Skeletal muscle tissue (tissue), 4 donors: ENCODE measurements around the gene GGTA1. TPM values are rescaled to one million over a fixed set of nuclear protein-coding genes. Genes with fewer than 3 reads are reported as not detected.
A peak's percentile ranks its signal among the peaks of the same experiment; 100 is the strongest.

Experiments used
- H3K27ac ChIP-seq: one replicate; pipeline ENCODE4 v1.7.0; 2013; ENCODE audit warnings: mild to moderate bottlenecking, low read depth, low read length, inconsistent platforms
- H3K27me3 ChIP-seq, 3 donors: one replicate each; pipeline ENCODE4 v1.7.0; 2013; ENCODE audit warnings: low read length in 3 of 3; ENCODE audit not compliant: control insufficient read depth in 3 of 3, insufficient read depth in 3 of 3
- H3K36me3 ChIP-seq, 3 donors: one replicate each; pipeline ENCODE4 v1.7.0; 2013; ENCODE audit warnings: low read length in 3 of 3; ENCODE audit not compliant: control insufficient read depth in 3 of 3, insufficient read depth in 3 of 3
- H3K4me1 ChIP-seq, 3 donors: one replicate each; pipeline ENCODE4 v1.7.0; 2013; ENCODE audit warnings: low read length in 3 of 3, mild to moderate bottlenecking in 3 of 3; ENCODE audit not compliant: control insufficient read depth in 3 of 3, insufficient read depth in 3 of 3
- H3K4me3 ChIP-seq, 3 donors: one replicate each; pipeline ENCODE4 v1.7.0; 2013; ENCODE audit warnings: low read length in 3 of 3
- H3K9ac ChIP-seq, 3 donors: one replicate each; pipeline ENCODE4 v1.7.0; 2013; ENCODE audit warnings: low read length in 3 of 3, mild to moderate bottlenecking in 3 of 3, moderate library complexity in 2 of 3, low read depth in 1 of 3
- H3K9me3 ChIP-seq, 3 donors: one replicate each; pipeline ENCODE4 v1.7.0; 2013; ENCODE audit warnings: low read length in 3 of 3; ENCODE audit not compliant: control insufficient read depth in 3 of 3
- total RNA-seq: library from RNA; depleted of rRNA; stranded (reverse); fragments of >200 nt; gene quantifications from one replicate; pipeline ENCODE4 v1.2.3, GENCODE V29; 2014
- donor health status: Osteomylitis.

Gene GGTA1
- total RNA-seq, 1 donor from 2014 or later, result 6.3 TPM

GRCh38 chr9:121505903-121506735 lies 6.5 kb upstream of the GGTA1 start:
- Histone ChIP-seq H3K9me3 (no peaks in the 10 kb centered on the region), H3K27ac (no peak overlapping the region), H3K36me3 (no peaks in the 10 kb centered on the region), H3K4me3 (no peak overlapping the region), H3K27me3 (peaks cover 0 to 10% (median 4%) of the 10 kb centered on the region in 3 donors), H3K4me1 (peaks cover 0 to 7% (median 7%) of the 10 kb centered on the region in 3 donors), H3K9ac (no peak overlapping the region)

- Histone ChIP-seq H3K4me1 (peaks cover 14 to 19% (median 15%) of the 10 kb centered on the region in 3 donors), H3K36me3 (no peaks in the 10 kb centered on the region), H3K9ac (no peak overlapping the region), H3K4me3 (no peak overlapping the region), H3K27me3 (peaks cover 0 to 29% (median 19%) of the 10 kb centered on the region in 3 donors), H3K27ac (no peak overlapping the region), H3K9me3 (no peaks in the 10 kb centered on the region)
These were observed 3.8 kb upstream of the GGTA1 start for GRCh38 chr9:121503444-121503843.

DNA sequence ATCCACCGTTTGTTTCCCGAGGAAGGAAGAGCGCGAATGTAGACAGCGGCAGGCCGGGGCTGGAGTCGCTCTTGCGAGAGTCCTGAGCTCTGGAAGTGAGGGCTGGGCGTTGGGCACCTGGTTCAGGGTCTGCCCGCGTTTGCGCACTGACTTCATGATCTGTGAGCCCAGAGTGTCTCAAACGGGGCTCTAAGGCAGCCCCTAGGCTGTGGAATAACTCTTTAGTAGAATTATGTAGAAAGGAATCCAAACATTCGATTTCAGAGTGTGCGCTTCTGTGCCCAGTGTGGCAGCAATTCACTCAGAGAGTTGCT lies 478 bp upstream of the GGTA1 start:
- Histone ChIP-seq H3K36me3 (no peaks in the 10 kb centered on the region), H3K4me1 (peaks cover 14 to 30% (median 18%) of the 10 kb centered on the region in 3 donors), H3K9me3 (no peaks in the 10 kb centered on the region), H3K9ac (peak overlapping the region; percentile 57 to 79 (median 74)), H3K4me3 (peak overlapping the region; percentile 73 to 78 (median 75)), H3K27me3 (peaks cover 0 to 30% (median 28%) of the 10 kb centered on the region in 3 donors), H3K27ac (peak overlapping the region; percentile 60)

GRCh38 chr9:121499177-121499426 lies 542 bp downstream of the GGTA1 start:
- H3K36me3 ChIP-seq, result no peaks in the 10 kb centered on the region

GRCh38 chr9:121498487-121499176 lies 1.0 kb downstream of the GGTA1 start:
- peak overlapping the region; percentile 60 for H3K27ac ChIP-seq
- peak overlapping the region in 2 of 3 donors; percentile 74 to 79 for H3K9ac ChIP-seq
- peak overlapping the region; percentile 63 to 78 (median 73) for H3K4me3 ChIP-seq
- peaks cover 0 to 30% (median 28%) of the 10 kb centered on the region in 3 donors for H3K27me3 ChIP-seq
- peaks cover 14 to 32% (median 18%) of the 10 kb centered on the region in 3 donors for H3K4me1 ChIP-seq
- no peaks in the 10 kb centered on the region for H3K9me3 ChIP-seq
- H3K36me3 ChIP-seq, result no peaks in the 10 kb centered on the region

More at GRCh38 chr9:121499177-121499426, 542 bp downstream of the GGTA1 start:
- H3K27ac ChIP-seq, result peak overlapping the region; percentile 60
- no peaks in the 10 kb centered on the region for H3K9me3 ChIP-seq
- H3K4me3 ChIP-seq, result peak overlapping the region; percentile 63 to 78 (median 73)
- H3K9ac ChIP-seq, result peak overlapping the region in 2 of 3 donors; percentile 74 to 79
- H3K27me3 ChIP-seq, result peaks cover 0 to 30% (median 28%) of the 10 kb centered on the region in 3 donors
- H3K4me1 ChIP-seq, result peaks cover 14 to 30% (median 18%) of the 10 kb centered on the region in 3 donors

- Histone ChIP-seq H3K9me3 (no peaks in the 10 kb centered on the region), H3K4me1 (peaks cover 16 to 32% (median 18%) of the 10 kb centered on the region in 3 donors), H3K27me3 (peaks cover 0 to 28% (median 25%) of the 10 kb centered on the region in 3 donors), H3K36me3 (no peaks in the 10 kb centered on the region), H3K4me3 (peak overlapping the region; percentile 63 to 78 (median 73)), H3K27ac (no peak overlapping the region), H3K9ac (peak overlapping the region in 2 of 3 donors; percentile 58 to 79)
These were observed 1.5 kb downstream of the GGTA1 start for GRCh38 chr9:121498150-121498486.

DNA sequence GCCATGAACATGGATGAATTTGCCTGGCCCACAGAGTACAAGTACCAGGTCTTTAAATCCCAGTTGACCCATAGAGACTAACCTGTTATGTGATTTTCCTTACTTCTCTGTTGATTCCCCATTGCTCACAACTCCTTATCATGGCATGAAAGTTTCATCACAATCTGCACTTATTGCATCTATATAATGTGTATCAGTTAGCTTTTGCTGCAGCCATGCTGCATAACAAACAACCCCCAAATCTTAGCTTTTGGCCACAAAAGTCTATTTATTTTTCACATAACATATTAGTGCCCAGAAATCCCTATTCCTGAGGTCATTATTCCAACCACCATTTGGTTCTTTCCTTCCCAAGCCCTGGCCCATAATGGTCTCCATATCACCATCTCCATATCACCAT lies 3.7 kb downstream of the GGTA1 start:
- Histone ChIP-seq H3K27ac (no peak overlapping the region), H3K27me3 (peaks cover 0 to 24% (median 23%) of the 10 kb centered on the region in 3 donors), H3K4me3 (no peak overlapping the region), H3K9ac (no peak overlapping the region), H3K4me1 (peaks cover 17 to 32% (median 18%) of the 10 kb centered on the region in 3 donors), H3K36me3 (no peaks in the 10 kb centered on the region), H3K9me3 (no peaks in the 10 kb centered on the region)

DNA sequence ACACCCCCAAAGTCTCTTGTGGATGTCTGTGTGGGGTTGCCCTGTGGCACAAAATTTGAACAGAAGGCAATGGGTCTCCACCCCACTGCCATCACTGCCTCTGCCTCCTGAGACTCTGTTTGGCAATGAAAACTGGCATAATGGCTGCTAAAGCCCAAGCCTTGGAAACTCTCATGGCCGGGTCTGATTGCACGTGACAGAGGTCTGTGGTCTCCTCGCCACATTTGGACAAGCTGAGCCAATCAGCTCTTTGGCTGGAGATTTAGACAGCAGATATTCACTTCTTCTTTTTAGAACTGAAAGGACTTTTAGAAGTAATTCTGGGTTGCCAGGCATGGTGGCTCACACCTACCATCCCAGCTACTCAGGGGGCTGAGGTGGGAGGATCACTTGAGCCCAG lies 5.5 kb downstream of the GGTA1 start:
- Histone ChIP-seq H3K36me3 (no peaks in the 10 kb centered on the region), H3K9ac (no peak overlapping the region), H3K27ac (peak overlapping the region; percentile 19), H3K27me3 (peaks cover 0 to 13% (median 12%) of the 10 kb centered on the region in 3 donors), H3K4me3 (no peak overlapping the region), H3K9me3 (no peaks in the 10 kb centered on the region), H3K4me1 (peaks cover 7 to 21% (median 10%) of the 10 kb centered on the region in 3 donors)

DNA sequence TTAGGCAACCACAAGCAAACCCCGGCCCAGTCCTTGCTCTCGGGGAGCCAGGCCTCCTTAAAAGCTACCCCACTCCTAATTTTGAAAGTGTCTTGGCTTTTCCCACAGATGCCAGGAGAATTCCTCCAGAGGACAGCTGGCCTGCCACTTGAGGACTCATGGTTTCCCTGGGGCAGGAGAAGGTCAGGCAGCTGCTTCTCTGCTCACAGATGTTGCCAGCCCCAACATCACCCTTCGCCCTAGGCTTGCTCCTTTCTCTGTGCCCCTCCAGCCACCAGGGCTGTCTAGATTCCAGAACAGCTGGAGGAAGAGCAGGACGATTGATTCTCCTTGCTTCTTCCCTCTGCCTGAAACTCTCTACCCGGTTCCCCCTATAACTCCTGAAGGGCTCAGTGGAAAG lies 8.5 kb downstream of the GGTA1 start:
- Histone ChIP-seq H3K9me3 (no peaks in the 10 kb centered on the region), H3K36me3 (no peaks in the 10 kb centered on the region), H3K4me1 (peaks cover 6 to 11% (median 8%) of the 10 kb centered on the region in 3 donors), H3K27me3 (no peaks in the 10 kb centered on the region), H3K4me3 (no peak overlapping the region), H3K9ac (no peak overlapping the region), H3K27ac (no peak overlapping the region)

GRCh38 chr9:121489344-121489743 lies 10.3 kb downstream of the GGTA1 start:
- Histone ChIP-seq H3K9me3 (no peaks in the 10 kb centered on the region), H3K4me3 (no peak overlapping the region), H3K9ac (no peak overlapping the region), H3K27ac (no peak overlapping the region), H3K36me3 (no peaks in the 10 kb centered on the region), H3K27me3 (no peaks in the 10 kb centered on the region), H3K4me1 (peaks cover 21 to 24% (median 21%) of the 10 kb centered on the region in 3 donors)
